DOHH2 (cell line): ENCODE results near the gene SHROOM3.

ENCODE experiments used
- EZH2phosphoT487 ChIP-seq: fragments of 200-600 bp; sonication (generic); IDR thresholded peaks from 2 replicates; pipeline ENCODE4 v1.6.1; 2017; ENCODE audit warnings: borderline replicate concordance, mild to moderate bottlenecking, antibody characterized with exemption, low read length, moderate library complexity, mixed read lengths
- TF ChIP-seq, protein P1 (sequence below): fragments of 200-600 bp; sonication (generic); IDR thresholded peaks from one replicate; pipeline ENCODE4 v1.5.1; 2014; ENCODE audit warnings: antibody characterized with exemption, mild to moderate bottlenecking, low read depth, low read length; ENCODE audit not compliant: poor library complexity, severe bottlenecking

DNA sequence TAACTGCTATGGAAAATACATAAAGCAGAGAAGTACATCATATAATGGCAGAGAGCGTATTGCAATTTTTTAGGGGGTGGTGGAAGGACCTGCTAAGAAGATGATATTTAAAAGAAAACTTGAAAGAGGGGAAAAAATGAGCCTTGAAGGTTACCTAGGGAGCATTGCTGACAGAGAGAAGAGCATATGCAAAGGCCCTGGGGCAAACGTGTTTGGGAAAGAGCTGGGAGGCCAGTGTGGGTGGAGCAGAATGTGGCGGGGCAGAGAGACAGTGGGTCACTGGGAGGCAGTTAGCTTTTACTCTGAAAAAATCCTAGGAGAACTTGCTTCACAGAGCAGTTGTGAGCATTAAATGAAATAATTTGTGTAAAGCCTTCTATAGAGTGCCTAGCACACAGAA is 157.0 kb downstream of the SHROOM3 start:
- TF ChIP-seq, protein P1, sequence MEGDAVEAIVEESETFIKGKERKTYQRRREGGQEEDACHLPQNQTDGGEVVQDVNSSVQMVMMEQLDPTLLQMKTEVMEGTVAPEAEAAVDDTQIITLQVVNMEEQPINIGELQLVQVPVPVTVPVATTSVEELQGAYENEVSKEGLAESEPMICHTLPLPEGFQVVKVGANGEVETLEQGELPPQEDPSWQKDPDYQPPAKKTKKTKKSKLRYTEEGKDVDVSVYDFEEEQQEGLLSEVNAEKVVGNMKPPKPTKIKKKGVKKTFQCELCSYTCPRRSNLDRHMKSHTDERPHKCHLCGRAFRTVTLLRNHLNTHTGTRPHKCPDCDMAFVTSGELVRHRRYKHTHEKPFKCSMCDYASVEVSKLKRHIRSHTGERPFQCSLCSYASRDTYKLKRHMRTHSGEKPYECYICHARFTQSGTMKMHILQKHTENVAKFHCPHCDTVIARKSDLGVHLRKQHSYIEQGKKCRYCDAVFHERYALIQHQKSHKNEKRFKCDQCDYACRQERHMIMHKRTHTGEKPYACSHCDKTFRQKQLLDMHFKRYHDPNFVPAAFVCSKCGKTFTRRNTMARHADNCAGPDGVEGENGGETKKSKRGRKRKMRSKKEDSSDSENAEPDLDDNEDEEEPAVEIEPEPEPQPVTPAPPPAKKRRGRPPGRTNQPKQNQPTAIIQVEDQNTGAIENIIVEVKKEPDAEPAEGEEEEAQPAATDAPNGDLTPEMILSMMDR: no peak
- TF ChIP-seq EZH2phosphoT487: no peak
